ENCODE measurements around the gene CLEC9A. TPM values are rescaled to one million over a fixed set of nuclear protein-coding genes. Genes with fewer than 3 reads are reported as not detected.

CLEC9A gene
- not detected for total RNA-seq
- not detected for polyA plus RNA-seq (2013, experiment 1 of 2)
- polyA plus RNA-seq (2013, experiment 2 of 2): not detected
- long read RNA-seq, experiment 1: 0 reads
- long read RNA-seq, experiment 2: 0 reads
- long read RNA-seq, experiment 3: 0 reads
- long read RNA-seq, experiment 4: 0 reads

DNA sequence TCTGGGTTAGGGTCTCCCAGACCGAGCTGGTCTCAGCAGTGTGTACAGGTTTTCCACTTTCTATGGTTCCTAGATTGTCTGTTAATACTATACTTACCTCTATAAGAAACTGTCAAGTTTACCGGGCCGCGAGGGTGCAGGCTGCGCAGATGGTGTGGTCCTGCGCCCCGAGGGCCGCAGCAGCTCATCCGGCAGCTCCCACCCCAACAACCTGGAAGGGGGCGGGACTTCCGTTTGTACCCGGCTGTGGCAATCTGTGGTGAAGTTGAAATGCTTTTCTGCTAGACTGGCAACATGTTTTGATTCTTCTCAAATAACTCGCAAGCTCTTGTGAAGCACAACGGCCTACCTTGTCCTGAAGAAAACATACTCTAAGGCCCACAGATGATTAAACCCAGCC is at the start of gene CLEC9A:
TSS of gene CLEC9A (plus strand) at position 237 of the 400 bp plus-strand sequence. CDS start 22,006 bp downstream, outside the sequence.
- DNase-seq: no peak
- H3K4me1 ChIP-seq (ENCODE audit: control insufficient read depth, insufficient read depth, low read length): no peaks in the 10 kb centered on the region
- Mint-ChIP-seq H3K4me3 (no peak within 1 kb of the TSS), H3K36me3 (ENCODE audit: low read depth) (no peaks in the 10 kb centered on the region), H3K27ac (no peak within 1 kb of the TSS), H3K27me3 (ENCODE audit: insufficient read depth) (no peaks in the 10 kb centered on the region), H3K4me1 (no peaks in the 10 kb centered on the region), H3K9me3 (peaks cover 15% of the 10 kb centered on the region)
- H3K4me3 ChIP-seq (ENCODE audit: low read length): no peak within 1 kb of the TSS
- H3K9me3 ChIP-seq (ENCODE audit: control insufficient read depth, low read length): peaks cover 14% of the 10 kb centered on the region
- H3K36me3 ChIP-seq (ENCODE audit: control insufficient read depth, insufficient read depth, low read length): no peaks in the 10 kb centered on the region
- no peak within 1 kb of the TSS for H3K27ac ChIP-seq (ENCODE audit: low read depth, low read length)
- H3K27me3 ChIP-seq (ENCODE audit: control insufficient read depth, insufficient read depth, low read length, poor library complexity, severe bottlenecking): no peaks in the 10 kb centered on the region
- TF ChIP-seq, protein P1, sequence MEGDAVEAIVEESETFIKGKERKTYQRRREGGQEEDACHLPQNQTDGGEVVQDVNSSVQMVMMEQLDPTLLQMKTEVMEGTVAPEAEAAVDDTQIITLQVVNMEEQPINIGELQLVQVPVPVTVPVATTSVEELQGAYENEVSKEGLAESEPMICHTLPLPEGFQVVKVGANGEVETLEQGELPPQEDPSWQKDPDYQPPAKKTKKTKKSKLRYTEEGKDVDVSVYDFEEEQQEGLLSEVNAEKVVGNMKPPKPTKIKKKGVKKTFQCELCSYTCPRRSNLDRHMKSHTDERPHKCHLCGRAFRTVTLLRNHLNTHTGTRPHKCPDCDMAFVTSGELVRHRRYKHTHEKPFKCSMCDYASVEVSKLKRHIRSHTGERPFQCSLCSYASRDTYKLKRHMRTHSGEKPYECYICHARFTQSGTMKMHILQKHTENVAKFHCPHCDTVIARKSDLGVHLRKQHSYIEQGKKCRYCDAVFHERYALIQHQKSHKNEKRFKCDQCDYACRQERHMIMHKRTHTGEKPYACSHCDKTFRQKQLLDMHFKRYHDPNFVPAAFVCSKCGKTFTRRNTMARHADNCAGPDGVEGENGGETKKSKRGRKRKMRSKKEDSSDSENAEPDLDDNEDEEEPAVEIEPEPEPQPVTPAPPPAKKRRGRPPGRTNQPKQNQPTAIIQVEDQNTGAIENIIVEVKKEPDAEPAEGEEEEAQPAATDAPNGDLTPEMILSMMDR (conservative IDR thresholded peaks at IDR 0.05): no peak
- no peak within 1 kb of the TSS for H3K9ac ChIP-seq (ENCODE audit: extremely low read depth, low read length, poor library complexity, severe bottlenecking)
- 96 to 98% methylated on average over 7 to 14 of the region's 14 CpGs for WGBS, 2 experiments (ENCODE audit: insufficient coverage in 1 of 2, insufficient read length in 1 of 2)

DNA sequence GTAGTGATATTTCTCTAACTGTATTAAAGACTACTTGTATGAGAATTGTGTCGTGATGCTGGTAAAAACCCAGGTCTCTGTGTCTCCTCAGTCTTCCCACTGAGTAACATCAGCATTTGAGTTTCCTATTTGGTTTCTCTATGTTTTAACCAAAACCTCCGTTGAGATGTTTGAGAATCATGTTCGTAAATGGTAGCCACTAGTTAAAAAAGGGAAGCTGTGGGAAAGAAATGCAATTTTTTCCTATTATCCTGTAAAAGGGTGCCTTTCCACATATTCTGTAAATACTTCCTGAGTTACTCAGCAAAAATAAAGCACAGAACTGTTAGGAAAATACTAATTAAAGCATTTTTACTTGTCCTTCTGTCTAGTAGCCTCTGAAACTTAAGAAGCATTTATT is 38.6 kb upstream of the CLEC9A start:
- Histone ChIP-seq H3K4me3 (ENCODE audit: low read length) (no peak overlapping the region), H3K27ac (ENCODE audit: low read depth, low read length) (no peak overlapping the region), H3K9ac (ENCODE audit: extremely low read depth, low read length, poor library complexity, severe bottlenecking) (no peak overlapping the region), H3K9me3 (ENCODE audit: control insufficient read depth, low read length) (no peaks in the 10 kb centered on the region), H3K27me3 (ENCODE audit: control insufficient read depth, insufficient read depth, low read length, poor library complexity, severe bottlenecking) (no peaks in the 10 kb centered on the region), H3K4me1 (ENCODE audit: control insufficient read depth, insufficient read depth, low read length) (no peaks in the 10 kb centered on the region), H3K36me3 (ENCODE audit: control insufficient read depth, insufficient read depth, low read length) (no peaks in the 10 kb centered on the region)
- no peak for DNase-seq
- Mint-ChIP-seq H3K4me1 (no peaks in the 10 kb centered on the region), H3K9me3 (peaks cover 5% of the 10 kb centered on the region), H3K4me3 (no peak overlapping the region), H3K36me3 (ENCODE audit: low read depth) (no peaks in the 10 kb centered on the region), H3K27ac (no peak overlapping the region), H3K27me3 (ENCODE audit: insufficient read depth) (no peaks in the 10 kb centered on the region)
- TF ChIP-seq, protein P1 (conservative IDR thresholded peaks at IDR 0.05): no peak
- 80 to 100% methylated on average over 1 to 3 of the region's 3 CpGs for WGBS, 2 experiments (ENCODE audit: insufficient coverage in 1 of 2, insufficient read length in 1 of 2)

DNA sequence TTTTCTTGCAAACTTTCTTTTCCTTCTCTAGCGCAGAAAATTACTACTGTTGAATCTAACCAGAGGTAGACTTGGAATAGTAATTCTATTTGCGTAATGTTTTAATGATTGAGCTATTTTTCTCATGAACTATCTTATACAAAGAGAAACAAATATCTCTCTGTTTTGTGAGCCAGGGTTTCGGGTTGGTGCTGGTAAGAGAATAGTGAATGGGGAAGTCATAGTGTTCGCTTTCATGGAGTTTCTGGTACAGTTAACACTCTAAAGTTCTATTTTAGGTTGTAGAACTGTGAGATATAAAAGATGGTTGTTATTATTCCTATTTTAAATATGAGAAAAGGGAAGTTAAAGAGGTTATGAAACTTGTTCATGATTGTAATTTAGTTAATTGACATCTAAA is 38.2 kb upstream of the CLEC9A start:
- no peak overlapping the region for H3K27ac Mint-ChIP-seq
- 80 to 84% methylated on average over 1 to 2 of the region's 4 CpGs for WGBS, 2 experiments (ENCODE audit: insufficient coverage in 1 of 2, insufficient read length in 1 of 2)
- H3K4me3 Mint-ChIP-seq: no peak overlapping the region
- H3K4me3 ChIP-seq (ENCODE audit: low read length): no peak overlapping the region
- no peak overlapping the region for H3K27ac ChIP-seq (ENCODE audit: low read depth, low read length)
- H3K27me3 Mint-ChIP-seq (ENCODE audit: insufficient read depth): no peaks in the 10 kb centered on the region
- TF ChIP-seq, protein P1 (conservative IDR thresholded peaks at IDR 0.05): no peak
- no peak overlapping the region for H3K9ac ChIP-seq (ENCODE audit: extremely low read depth, low read length, poor library complexity, severe bottlenecking)
- no peaks in the 10 kb centered on the region for H3K36me3 ChIP-seq (ENCODE audit: control insufficient read depth, insufficient read depth, low read length)
- no peaks in the 10 kb centered on the region for H3K4me1 ChIP-seq (ENCODE audit: control insufficient read depth, insufficient read depth, low read length)
- peaks cover 5% of the 10 kb centered on the region for H3K9me3 Mint-ChIP-seq
- H3K4me1 Mint-ChIP-seq: no peaks in the 10 kb centered on the region
- no peaks in the 10 kb centered on the region for H3K9me3 ChIP-seq (ENCODE audit: control insufficient read depth, low read length)
- no peak for DNase-seq
- no peaks in the 10 kb centered on the region for H3K27me3 ChIP-seq (ENCODE audit: control insufficient read depth, insufficient read depth, low read length, poor library complexity, severe bottlenecking)
- H3K36me3 Mint-ChIP-seq (ENCODE audit: low read depth): no peaks in the 10 kb centered on the region

All from endodermal cell (in vitro differentiated cells).